ENCODE results near the gene FURIN. TPM values are rescaled to one million over a fixed set of nuclear protein-coding genes. Genes with fewer than 3 reads are reported as not detected.

FURIN gene
- polyA plus RNA-seq, 1 of the 3 experiments (the other 2 are of a cell fraction) = 40.8 TPM

GRCh38 chr15:90901175-90902039, 33.0 kb downstream of the FURIN start:
- H3K4me1 ChIP-seq (ENCODE audit: control insufficient read depth in 1 of 2, insufficient read depth in 2 of 2, low read depth in 1 of 2, low read length in 1 of 2) = peaks cover 3 to 11% of the 10 kb centered on the region in 2 experiments; a peak in 2 of 4 replicates
- H3K36me3 ChIP-seq (replicated peaks in 1 of 2; ENCODE audit: control insufficient read depth in 1 of 2, insufficient read depth in 2 of 2, low read length in 1 of 2) = peaks cover 0 to 13% of the 10 kb centered on the region in 2 experiments
- H3K27ac ChIP-seq (ENCODE audit: low read depth in 2 of 2, low read length in 1 of 2) = peak overlapping the region; percentile 62 to 92; a peak in 3 of 4 replicates
- DNase-seq = no peak
- H3F3A ChIP-seq (replicated peaks; ENCODE audit: insufficient read depth) = peaks cover 10% of the 10 kb centered on the region
- POLR2A ChIA-PET = no interaction called here
- peak overlapping the region; percentile 76 for H3K4me2 ChIP-seq
- no peaks in the 10 kb centered on the region for H3K9me2 ChIP-seq
- H3K27me3 ChIP-seq (ENCODE audit: insufficient read depth) = no peaks in the 10 kb centered on the region
- TF ChIP-seq IRF3 (IDR thresholded peaks at IDR 0.05; ENCODE audit: low read depth, low read length) = no peak
- TF ChIP-seq ZBTB33 (IDR thresholded peaks at IDR 0.05; ENCODE audit: borderline replicate concordance, low read depth) = no peak
- peak overlapping the region; percentile 92 for H2AFZ ChIP-seq (ENCODE audit: low read depth)
- H3K79me2 ChIP-seq (ENCODE audit: insufficient read depth) = no peaks in the 10 kb centered on the region
- H3K9me3 ChIP-seq = no peaks in the 10 kb centered on the region
- no peaks in the 10 kb centered on the region for H4K20me1 ChIP-seq (ENCODE audit: insufficient read depth)
- CTCF ChIA-PET = interaction anchor here (1.0 to 7.5 kb wide), 9 partner anchors 9 to 582 kb away, joined by 3 to 121 read pairs (median 7); partner anchors contain the start of genes HDDC3 and UNC45A
- H3K4me3 ChIP-seq (ENCODE audit: low read depth in 2 of 2, low read length in 1 of 2) = peak overlapping the region; percentile 68 to 91
- peak overlapping the region; percentile 61 for H3K9ac ChIP-seq
- WGBS (ENCODE audit: low lambda C conversion rate) = 67% methylated on average over 14 of the region's 14 CpGs

- H3K79me2 ChIP-seq (ENCODE audit: insufficient read depth) = no peaks in the 10 kb centered on the region
- H4K20me1 ChIP-seq (ENCODE audit: insufficient read depth) = no peaks in the 10 kb centered on the region
- peak overlapping the region; percentile 61 for H3K9ac ChIP-seq
- no peaks in the 10 kb centered on the region for H3K9me3 ChIP-seq
- peak overlapping the region; percentile 62 to 92 for H3K27ac ChIP-seq (ENCODE audit: low read depth in 2 of 2, low read length in 1 of 2)
- CTCF ChIA-PET = interaction anchor here (0.6 to 7.5 kb wide), 15 partner anchors 8 to 1237 kb away, joined by 3 to 121 read pairs (median 4); partner anchors contain the start of genes HDDC3 and UNC45A
- POLR2A ChIA-PET = interaction anchor here (0.5 to 1.2 kb wide), 6 partner anchors 9 to 743 kb away, joined by 3 to 9 read pairs (median 3); partner anchors contain the start of genes FES, HDDC3 and UNC45A
- H2AFZ ChIP-seq (ENCODE audit: low read depth) = peak overlapping the region; percentile 92
- peak overlapping the region; percentile 68 to 91 for H3K4me3 ChIP-seq (ENCODE audit: low read depth in 2 of 2, low read length in 1 of 2)
- H3K27me3 ChIP-seq (ENCODE audit: insufficient read depth) = no peaks in the 10 kb centered on the region
- H3K9me2 ChIP-seq = no peaks in the 10 kb centered on the region
- peak; percentile 99 for DNase-seq
- H3K4me2 ChIP-seq = peak overlapping the region; percentile 76
- peaks cover 3 to 11% of the 10 kb centered on the region in 2 experiments; a peak in 2 of 4 replicates for H3K4me1 ChIP-seq (ENCODE audit: control insufficient read depth in 1 of 2, insufficient read depth in 2 of 2, low read depth in 1 of 2, low read length in 1 of 2)
- peaks cover 0 to 21% of the 10 kb centered on the region in 2 experiments for H3K36me3 ChIP-seq (replicated peaks in 1 of 2; ENCODE audit: control insufficient read depth in 1 of 2, insufficient read depth in 2 of 2, low read length in 1 of 2)
- WGBS (ENCODE audit: low lambda C conversion rate) = 2% methylated on average over 13 of the region's 71 CpGs
- peaks cover 10% of the 10 kb centered on the region for H3F3A ChIP-seq (replicated peaks; ENCODE audit: insufficient read depth)
- TF ChIP-seq GATA2 (CRISPR knock-in tag; IDR thresholded peaks at IDR 0.05) (no peak), ZBTB33 (IDR thresholded peaks at IDR 0.05; ENCODE audit: borderline replicate concordance, low read depth) (no peak), CTCF (IDR thresholded peaks at IDR 0.05) (peak; percentile 73), REST (IDR thresholded peaks at IDR 0.05; ENCODE audit: low read depth, low read length) (no peak), EP300 (IDR thresholded peaks at IDR 0.05; ENCODE audit: borderline replicate concordance in 1 of 2, low read depth in 1 of 2, low read length in 1 of 2) (no peak), MXI1 (IDR thresholded peaks at IDR 0.05; ENCODE audit: low read depth, low read length) (peak; percentile 70), CHD2 (IDR thresholded peaks at IDR 0.05; ENCODE audit: low read length, partially characterized antibody) (peak; percentile 44), FOXM1 (IDR thresholded peaks at IDR 0.05; ENCODE audit: low read depth) (no peak), ELF1 (IDR thresholded peaks at IDR 0.05) (no peak)
These were observed 33.9 kb downstream of the FURIN start for GRCh38 chr15:90902040-90902839.
